NK-92 (cell line): Measurements from ENCODE around the gene AHSG.

Experiments
- DNase-seq: peaks from one replicate; lab custom pipeline; 2025; ENCODE audit not compliant: unreplicated experiment; lab: John Stamatoyannopoulos, UW

Gene AHSG

DNA sequence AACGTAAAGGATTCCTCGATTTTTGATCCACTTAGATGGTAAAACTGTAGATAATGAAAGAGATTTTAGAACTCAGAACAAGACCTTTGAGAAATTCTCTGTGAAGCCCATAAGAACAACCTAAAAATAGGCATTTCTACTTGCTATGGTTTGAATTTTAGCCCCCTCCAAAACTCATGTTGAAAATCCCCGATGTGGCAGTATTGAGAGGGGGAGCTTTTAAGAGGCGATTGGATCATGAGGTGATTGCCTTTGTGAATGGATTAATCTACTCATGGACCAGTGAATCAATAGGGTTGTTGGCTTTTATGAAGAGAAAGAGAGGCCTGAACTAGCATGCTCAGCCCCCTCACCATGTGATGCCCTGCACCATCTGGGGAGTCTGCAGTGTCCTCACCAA, 20.2 kb upstream of the AHSG start:
- no peak for DNase-seq

DNA sequence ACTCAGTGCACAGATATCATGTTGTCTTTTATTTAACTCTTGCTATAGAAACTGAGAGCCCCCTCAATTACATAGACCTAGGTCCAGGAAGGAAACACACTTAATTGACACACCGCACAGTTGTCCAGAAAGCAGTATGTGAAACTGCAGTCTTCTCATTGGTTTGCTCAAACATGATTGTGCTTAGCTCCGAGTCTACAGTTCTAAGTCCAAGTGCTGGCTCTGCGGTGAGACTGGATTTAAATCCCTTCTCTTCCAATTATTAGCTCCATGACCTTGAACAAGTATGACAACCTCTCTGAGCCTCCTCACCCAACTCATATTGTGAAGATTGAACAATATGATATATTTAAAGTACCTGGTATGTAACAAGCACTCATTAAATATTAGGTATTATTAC, 19.0 kb upstream of the AHSG start:
- DNase-seq, result no peak

- DNase-seq, result no peak
Measured at GRCh38 chr3:186594591-186595113, 18.2 kb upstream of the AHSG start.

DNA sequence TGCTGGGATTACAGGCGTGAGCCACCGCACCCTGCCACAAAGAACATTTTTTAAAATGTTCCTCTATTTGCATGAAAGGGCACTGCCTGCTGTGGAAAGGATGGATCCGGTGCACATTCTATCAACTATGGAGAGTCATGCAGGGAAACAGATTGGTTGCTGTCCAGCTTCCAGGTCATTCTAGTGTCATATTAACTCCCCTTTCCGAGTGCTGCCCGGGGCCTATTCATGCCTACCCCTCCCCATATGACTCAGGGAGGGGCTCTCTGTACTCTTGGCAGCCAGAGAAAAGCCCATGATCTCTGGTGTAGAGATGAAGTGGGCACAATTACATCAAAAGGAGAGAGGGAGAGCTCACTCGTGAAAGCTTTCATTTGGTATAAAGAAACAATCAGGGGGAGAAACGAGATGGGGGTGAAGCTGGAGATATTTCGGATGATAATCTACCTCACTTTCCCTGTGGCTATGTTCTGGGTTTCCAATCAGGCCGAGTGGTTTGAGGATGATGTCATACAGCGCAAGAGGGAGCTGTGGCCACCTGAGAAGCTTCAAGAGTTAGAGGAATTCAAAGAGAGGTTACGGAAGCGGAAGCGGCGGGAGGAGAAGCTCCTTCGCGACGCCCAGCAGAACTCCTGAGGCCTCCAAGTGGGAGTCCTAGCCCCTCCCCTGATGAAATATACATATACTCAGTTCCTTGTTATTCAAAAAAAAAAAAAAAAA, 16.1 kb upstream of the AHSG start:
- no peak for DNase-seq

DNA sequence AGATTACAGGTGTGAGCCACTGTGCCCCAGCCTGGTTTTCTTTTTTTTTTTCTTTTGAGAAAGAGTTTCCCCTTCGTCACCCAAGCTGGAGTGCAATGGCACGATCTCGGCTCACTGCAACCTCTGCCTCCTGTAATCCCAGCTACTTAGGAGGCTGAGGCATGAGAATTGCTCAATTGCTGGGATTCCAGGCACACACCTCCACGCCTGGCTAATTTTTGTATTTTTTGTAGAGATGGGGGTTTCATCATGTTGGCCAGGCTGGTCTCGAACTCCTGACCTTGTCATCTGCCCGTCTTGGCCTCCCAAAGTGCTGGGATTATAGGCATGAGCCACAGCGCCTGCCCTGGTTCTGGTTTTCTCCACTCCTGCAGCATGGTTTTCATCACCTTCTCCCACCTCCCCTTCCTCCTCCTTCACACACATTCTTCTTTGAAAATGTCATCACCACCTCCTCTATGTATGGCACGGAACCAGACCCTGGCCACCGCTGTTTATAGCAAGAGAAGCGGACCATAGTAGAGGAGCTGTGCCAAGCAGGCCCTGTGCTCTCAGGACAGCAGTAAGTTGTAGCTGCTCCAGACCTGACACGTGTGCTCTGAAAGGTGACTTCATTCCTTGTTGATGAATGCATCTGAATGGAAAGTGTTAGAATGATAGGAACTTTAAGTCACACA, 14.6 kb upstream of the AHSG start:
- no peak for DNase-seq

GRCh38 chr3:186598794-186599141, 14.1 kb upstream of the AHSG start:
- DNase-seq, result no peak

- no peak for DNase-seq
Measured at GRCh38 chr3:186599142-186599784, 13.6 kb upstream of the AHSG start.

- no peak for DNase-seq
Measured at GRCh38 chr3:186599785-186600166, 13.1 kb upstream of the AHSG start.

- no peak for DNase-seq
Measured at GRCh38 chr3:186600896-186601295, 12.0 kb upstream of the AHSG start.

- no peak for DNase-seq
Measured at GRCh38 chr3:186603159-186603558, 9.7 kb upstream of the AHSG start.

DNA sequence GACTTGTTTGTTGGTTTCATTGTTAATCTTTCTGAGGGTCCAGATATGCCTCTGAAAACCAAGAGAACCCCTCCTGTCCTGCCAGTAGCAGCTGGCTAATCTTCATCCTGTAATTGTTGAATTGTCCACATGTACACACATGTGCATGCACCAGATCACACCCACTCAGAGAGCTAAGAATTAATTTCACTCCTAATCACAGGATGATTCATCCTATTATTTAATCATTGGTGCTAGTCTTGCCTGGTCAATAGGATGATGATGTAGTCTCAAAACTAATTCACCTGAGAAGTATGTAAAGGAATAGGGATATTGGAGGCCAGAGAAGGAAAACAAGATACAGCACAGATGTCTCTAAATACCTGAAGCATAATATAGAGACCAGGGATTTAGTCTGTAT, 7.8 kb upstream of the AHSG start:
- DNase-seq, result no peak

- DNase-seq, result no peak
Measured at GRCh38 chr3:186605561-186606545, 7.0 kb upstream of the AHSG start.

DNA sequence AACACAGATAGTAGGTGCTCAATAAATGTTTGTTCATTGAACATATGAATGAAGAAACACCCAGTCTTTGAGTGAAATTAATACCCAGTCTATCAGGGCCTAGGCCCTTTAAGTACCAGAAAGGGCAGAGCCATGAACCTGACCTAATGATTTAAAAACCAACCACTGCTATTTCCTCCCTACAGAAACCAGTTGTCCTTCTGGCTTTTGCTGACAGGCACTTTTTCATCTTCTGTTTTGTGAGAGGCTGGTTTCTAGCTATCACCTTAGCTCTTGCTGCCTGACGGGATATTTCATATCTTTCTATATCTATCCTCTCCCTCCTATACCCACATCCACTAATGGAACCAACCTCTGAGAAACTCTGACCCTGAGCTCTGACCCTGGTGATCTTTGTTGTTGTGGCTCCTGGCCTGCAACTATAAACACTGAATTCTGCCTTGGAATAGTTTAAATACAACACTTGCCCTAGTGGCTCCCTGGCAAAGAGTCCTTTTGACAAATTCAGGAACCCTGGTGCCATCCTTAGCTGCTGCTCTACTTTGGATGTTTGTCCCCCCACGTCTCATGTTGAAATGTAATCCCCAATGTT, 4.1 kb upstream of the AHSG start:
- DNase-seq, result no peak

GRCh38 chr3:186609247-186609868, 3.5 kb upstream of the AHSG start:
- DNase-seq, result no peak

GRCh38 chr3:186612065-186612464, 795 bp upstream of the AHSG start:
- no peak for DNase-seq

GRCh38 chr3:186613637-186614265, 891 bp downstream of the AHSG start:
- no peak for DNase-seq

DNA sequence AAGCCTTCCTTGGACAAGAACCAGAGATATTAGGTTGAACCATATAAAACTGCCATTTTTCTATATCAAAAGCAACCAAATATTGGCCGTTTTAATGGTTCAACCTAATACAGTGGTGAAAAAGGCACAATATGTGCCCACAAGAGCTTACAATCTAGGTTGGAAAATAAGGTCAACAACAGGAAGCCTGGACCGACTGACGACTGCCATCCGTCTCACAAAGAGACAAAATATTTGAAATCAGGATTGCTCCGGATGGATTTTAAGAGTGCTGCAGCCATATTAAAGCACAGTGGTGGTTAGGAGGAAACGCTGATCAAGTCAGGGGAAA, 1.4 kb downstream of the AHSG start:
- DNase-seq, result no peak

- no peak for DNase-seq
Measured at GRCh38 chr3:186614597-186615483, 2.0 kb downstream of the AHSG start.

DNA sequence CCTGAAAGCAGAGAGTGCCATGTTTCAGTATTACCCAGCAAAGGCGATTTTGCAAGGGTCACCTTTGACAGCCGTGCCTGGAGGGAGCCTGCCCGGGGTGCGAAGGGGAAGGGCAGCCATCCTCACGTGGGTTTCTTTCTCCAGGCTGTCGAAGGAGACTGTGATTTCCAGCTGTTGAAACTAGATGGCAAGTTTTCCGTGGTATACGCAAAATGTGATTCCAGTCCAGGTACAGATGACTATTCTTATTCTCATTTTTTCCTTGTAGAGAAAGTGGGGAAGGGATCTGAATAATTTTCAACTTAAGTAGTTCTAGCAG, 3.4 kb downstream of the AHSG start:
- no peak for DNase-seq
